ENCODE results near the gene ARHGAP19.
A peak's percentile ranks its signal among the peaks of the same experiment; 100 is the strongest.

ARHGAP19 gene

DNA sequence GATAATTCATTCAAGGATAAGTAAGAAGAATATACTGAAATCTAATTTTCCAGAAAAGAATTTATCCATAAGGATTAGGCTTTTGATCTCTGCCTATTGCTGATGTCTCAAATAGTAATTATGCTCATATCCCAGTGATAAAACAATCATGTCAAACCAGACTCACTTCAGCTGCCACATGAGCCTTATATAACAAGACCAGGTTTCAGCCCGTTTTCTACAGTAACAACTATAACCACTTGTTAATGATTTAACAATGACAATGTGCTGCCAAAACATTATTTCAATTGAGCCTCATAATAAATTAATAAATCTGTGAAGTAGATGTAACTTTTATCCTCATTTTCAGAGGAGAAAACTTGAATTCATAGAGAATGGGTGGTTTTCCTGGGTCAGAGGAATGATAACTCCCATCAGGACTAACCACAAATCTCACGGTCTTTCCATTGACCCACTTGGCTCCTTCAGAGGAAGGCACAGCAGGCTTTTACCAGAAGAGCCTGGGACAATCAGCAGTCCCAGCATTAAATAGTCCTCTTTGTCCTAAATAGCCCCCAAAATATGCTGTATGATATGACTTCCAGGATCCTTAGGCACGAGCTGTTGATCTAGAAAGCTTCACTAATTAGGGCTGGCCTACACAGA lies 64.2 kb downstream of the ARHGAP19 start:
- DNase-seq = no peak

GRCh38 chr10:97226398-97226797 lies 66.0 kb downstream of the ARHGAP19 start:
- DNase-seq = no peak

- no peak for DNase-seq
Observed at GRCh38 chr10:97224483-97225435, 67.7 kb downstream of the ARHGAP19 start.

GRCh38 chr10:97222326-97222961 lies 70.0 kb downstream of the ARHGAP19 start:
- no peak for DNase-seq

DNA sequence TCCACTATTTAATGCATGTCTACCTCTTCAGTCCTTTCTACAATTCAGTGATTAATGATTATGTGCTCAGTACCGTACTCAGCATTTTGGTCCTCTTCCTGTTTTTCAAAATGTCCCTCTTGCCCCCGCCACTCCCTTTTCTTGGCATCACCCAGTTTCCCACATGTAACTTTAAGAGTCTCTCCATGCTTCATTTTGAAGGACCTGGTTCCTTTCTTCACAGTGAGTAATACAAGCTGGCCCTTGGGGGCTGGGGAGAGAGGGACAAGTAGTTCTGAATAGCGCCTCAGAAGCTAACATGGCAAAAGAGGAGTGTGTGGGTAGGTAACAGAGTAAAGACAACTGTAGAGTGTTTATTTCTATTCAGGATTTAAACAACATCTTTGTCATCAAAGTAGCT lies 72.1 kb downstream of the ARHGAP19 start:
- no peak for DNase-seq

DNA sequence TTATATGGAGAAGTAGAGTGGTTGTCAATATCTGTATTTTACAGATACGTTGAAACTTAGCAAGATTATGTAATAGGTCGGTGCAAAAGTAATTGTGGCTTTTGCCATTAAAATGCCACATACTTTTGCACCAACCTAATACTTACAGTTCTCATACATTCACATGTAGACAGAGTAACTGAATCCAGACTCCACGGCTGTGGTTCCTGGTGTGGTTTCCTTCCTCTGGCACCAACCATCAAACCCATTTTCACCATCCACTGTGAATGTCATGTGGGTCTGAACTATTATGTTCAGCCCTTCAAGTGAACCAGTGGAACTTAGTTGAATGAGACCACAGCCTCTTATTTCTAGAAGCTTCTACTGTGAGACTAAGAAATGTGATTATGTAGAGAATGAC lies 75.1 kb downstream of the ARHGAP19 start:
- DNase-seq = no peak

DNA sequence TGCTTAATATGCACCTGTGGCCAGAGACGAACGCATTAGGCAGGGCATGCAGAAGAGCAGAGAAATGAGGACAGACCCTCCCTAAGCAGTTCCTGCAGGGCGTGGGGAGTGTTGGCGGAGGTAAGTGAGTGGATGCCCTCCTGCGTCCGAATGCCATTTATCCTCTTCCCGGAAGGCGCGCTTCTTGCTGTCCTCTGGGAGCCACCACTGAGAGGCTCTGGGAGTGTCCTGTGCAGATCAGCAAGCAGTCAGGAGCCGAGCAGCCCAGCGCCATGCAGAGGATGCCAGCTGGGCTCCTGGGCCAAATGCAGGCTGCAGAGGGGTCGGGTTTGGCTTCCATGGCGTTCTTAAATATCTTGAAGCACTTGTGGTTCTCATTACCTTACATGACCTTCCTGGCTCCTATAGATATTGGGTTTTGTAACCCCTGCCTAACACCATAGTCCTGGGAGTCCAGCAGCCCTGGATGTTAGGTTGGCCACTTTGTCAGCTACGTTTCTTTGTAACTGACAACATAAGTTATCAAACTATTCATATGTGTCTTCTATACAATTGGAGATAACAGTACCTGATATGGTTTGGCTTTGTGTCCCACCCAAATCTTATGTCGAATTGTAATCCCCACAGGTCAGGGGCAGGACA lies 76.7 kb downstream of the ARHGAP19 start:
- DNase-seq = no peak

DNA sequence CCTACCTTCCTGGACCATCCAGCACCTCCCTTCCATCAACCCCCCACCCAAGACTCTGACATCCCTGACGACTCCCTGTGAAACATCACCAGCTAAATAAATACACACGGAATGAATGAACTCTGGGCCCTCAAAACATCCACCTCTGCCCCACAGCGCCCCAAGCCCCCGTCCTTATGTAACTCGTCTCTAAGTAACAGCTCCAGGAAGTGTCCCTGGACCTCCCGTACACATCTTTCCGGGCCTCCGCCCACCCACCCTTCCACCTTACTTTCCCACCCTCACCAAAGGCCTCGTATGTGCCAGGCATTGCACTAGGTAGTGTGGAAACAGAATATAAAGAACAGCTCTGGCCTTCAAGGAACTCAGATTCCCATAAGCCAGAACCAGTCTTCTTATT lies 79.0 kb downstream of the ARHGAP19 start:
- DNase-seq = no peak

DNA sequence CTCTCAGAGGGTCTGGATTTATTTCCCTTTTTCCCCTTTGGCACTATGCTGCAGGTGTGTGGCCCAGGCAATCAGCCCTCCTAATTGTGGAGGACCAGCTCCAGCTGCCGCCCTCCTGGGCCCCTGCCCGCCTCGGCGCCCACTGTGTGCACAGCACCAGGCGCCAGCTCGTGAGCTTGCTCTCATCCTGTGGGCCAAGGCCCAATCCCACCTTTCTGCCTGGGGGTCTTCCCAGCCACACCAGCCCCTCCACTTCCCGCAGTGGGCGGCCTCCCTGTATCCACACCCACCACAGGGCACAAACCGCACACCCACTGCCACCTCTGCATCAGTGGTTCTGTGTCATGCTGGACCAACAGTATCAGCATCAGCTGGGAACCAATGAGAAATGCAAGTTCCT lies 81.2 kb downstream of the ARHGAP19 start:
- no peak for DNase-seq

- DNase-seq = peak; percentile 83
Observed at GRCh38 chr10:97210543-97210960, 81.9 kb downstream of the ARHGAP19 start.

DNA sequence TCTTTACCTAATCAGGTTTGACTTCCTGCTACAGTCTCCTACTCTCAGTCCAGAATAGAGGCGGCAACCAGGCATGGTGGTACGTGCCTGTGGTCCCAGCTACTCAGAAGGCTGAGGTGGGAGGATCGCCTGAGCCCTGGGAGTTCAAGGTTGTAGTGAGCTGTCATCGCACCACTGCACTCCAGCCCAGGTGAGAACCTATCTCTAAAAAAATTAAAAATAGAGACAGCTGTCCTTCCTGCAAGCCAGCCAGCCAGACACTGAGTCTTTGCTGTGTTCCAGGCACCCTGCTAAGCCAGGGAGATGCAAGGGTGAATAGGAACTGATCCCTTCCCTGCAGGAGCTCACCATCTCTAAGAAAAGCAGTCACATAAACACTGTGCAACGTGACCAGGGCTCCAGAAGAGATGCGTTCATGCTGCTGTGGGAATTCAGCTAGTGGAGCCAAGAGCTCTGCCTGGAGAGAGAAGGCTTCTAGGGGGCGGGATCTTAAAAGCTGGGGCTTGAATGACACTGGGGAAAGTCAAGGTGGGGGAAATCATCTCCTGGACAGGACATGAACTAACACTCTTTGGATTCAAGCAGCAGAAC lies 84.6 kb downstream of the ARHGAP19 start:
- no peak for DNase-seq

DNA sequence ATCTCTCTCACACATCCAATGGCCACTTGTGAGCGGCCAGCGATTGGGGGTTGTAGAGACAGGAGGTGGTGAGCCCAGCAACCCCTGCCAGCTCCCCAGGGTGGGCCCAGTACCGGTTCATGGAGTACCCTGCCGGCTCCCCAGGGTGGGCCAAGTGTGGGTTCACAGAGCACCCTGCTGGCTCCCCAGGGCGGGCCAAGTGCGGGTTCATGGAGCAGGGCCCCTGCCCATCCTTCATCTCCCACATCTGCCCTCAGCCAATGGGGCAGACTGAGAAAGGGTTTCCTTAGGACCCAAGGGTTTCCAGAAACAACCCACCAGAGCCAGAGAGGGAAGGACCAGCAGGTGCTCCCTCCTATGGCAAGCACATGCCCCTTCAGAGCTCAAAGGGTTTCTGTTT lies 85.3 kb downstream of the ARHGAP19 start:
- DNase-seq = no peak

DNA sequence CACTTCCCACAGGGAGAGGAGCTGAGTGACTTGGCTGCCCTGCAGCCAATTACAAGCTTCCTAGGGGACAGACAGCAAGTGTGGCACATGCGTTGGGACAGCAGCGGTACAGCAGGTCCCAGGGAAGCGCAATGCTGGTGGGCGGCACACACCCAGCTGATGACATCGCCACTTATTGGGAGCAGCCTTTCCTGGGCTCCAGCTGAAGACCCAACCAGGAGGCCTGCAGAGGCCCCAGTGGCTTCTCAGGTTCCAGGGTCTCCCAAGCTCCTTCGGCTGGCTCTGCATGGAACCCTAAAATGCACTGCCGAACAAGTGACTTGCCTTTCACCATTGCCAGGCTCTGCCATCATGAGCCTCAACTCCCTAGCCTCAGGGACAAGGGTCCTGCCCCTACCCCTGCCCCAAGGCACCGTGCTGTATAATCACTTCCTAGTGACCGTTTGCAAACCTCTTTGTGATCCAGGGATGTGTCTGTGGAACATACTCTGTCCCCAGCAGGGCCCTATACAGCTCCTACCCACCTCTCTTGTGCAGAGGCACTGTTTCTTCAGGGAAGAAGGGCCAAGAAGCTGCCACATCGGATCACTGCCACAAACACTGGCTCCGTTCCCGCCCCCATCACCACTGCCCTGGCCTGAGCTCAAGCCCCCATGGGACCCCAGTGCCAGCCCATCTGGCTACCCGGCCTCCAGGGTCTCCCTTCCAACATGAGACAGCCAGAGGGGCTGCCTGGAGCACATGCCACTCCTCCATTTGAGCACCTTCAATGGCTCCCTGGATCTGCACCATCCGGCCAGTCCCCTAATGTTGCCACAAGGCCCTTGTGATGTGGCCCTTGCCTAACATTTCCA lies 87.4 kb downstream of the ARHGAP19 start:
- no peak for DNase-seq

DNA sequence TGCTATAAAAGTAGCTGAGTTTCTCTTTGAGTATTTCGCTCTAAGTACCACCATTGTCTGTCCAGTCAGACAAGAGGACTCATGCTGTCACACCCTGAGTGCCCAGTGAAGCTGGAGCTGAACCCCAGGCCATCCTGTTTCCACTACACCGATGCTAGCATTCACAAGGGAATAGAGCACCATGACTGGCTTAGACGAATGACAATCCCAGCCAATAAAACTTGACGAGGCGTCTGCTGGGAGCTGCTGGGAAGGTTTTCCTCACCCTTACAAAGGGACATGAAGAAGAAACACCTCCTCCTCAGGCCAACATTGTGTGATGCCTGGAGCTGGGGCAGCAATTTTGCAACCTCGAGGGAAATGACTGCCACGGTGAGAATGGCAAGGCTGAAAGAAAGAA lies 89.2 kb downstream of the ARHGAP19 start:
- DNase-seq = no peak

DNA sequence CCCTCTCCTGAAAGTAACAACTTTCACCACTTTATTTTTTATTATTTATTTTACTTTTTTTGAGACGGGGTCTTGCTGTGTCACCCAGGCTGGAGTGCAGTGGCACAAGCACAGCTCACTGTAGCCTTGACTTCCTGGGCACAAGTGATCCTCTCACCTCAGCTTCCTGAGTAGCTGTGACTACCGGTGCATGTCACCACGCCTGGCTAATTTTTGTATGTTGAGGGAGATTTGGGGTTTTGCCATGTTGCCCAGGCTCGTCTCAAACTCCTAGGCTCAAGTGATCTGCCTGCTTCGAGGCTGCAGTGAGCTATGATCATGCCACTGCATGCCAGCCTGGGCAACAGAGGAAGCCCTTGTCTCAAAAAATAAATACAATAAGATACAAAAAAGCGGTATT lies 91.8 kb downstream of the ARHGAP19 start:
- DNase-seq = no peak

DNA sequence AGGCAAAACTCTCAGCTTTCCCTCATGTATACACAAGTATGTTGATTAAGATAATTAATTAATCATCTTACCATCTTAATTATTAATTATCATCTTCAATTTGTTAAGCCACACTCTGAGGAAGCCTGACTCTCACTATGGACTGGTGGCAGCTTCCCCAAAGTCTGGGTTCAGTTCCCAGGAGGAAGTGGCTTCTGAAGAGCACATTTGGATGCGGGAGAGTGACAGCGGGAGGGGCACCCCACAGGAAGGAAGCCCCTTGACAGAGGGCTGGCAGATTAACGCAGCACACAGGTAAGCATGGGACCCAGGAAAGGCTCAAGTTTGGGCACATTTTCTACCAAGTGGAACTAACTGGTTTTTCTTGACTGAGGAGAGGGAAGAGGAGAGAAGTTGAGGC lies 93.3 kb downstream of the ARHGAP19 start:
- peak; percentile 45 for DNase-seq

DNA sequence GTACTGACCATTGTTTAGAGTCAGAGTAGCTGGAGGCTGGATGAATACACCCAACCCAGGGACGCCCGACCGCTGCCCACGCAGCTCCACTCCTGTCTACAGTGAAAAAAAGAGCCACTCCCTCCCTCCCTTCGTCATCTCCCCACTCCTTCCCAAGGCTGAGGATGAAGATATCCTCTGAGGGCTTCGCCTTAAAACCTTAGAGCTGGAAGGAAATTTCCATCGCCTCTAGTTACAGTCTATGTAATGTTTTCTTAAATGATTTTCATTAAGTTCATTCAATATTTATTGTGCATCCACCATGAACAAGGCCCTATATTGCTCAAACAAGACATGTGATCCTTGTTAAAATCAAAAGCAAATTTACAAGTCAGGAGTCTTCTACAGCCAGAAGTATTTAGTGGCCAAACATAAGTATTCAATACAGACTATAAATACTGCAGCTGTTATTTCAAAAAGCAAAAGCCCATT lies 95.4 kb downstream of the ARHGAP19 start:
- no peak for DNase-seq

DNA sequence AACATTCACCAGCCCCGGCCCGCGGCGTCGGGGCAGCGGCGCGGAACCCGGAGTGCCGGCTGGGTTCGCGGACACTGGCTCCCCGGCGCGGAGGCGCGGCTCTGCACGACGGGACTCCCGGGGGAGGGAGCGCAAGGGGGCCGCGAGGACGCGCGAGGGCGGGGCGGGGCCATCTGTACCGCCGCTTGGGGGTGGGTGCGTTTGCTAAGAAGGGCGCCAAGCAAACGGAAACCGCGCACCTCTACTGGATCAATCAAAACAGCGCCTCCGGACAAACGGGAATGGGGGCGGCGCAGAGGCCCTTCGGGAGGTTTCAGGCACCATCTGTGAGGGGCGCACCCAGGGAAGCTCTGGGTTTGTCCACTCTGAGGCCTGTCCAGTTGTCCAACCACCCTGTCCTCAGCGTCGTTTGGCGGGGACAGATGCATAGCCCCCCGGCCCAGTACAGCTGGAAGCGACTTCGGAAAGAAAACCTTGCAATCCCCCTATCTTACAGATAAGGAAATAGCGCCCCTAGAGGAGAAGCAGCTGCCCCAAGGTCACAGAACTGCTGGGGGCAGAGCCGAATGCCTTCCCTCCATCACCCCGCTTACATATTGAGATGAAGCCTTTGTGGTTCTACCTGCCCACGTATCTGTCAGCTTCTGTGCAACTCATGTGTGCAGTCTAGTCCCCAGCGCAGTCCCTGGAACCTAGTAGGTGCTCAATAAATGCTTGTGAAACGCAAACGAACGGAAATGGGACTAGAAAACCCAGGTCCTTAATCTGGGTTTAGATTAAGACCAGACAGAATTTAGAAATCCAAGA lies 96.0 kb downstream of the ARHGAP19 start:
- peak; percentile 89 for DNase-seq

DNA sequence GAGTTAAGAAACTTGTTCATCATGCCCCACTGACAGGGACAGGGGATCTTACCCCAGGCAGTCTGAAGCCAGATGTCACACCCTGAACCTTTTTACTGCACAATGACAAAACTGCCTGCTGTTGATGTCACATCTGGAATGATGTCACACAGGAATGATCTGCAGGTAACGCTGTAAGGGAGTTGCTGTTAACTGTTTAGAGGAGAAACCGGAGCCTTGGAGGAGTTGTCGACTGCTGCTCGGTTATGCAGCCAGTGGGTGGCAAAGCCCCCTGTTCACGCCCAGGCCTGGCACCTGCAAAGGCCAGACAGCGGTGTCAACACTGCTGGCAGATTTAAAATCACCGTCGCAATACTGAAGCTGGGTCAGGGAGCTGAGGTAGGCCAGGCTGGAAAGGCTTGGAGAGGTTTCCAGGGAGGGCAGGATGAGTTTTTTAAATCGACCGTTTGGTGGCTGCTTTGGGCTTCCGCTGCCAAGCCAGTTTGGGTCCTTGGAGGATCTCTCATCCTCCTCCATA lies 96.7 kb downstream of the ARHGAP19 start:
- peak; percentile 67 for DNase-seq

GRCh38 chr10:97192952-97193435 lies 99.4 kb downstream of the ARHGAP19 start:
- no peak for DNase-seq

Data from NCI-H510A treated with DMSO at 0.1 percent for 48 hours (cell line).